ENCODE measurements around the gene ECEL1.

GRCh38 chr2:232502511-232502910, 14.9 kb upstream of the ECEL1 start:
- TF ChIP-seq EZH2 (IDR thresholded peaks at IDR 0.05; ENCODE audit: low read depth, unreplicated experiment), result no peak
- no peak for TF ChIP-seq CTCF (conservative IDR thresholded peaks at IDR 0.05; ENCODE audit: low read depth in 2 of 2)
